Fibroblast of lung (primary cell): Measurements from ENCODE around the gene KIF1A. TPM values are rescaled to one million over a fixed set of nuclear protein-coding genes. Genes with fewer than 3 reads are reported as not detected.

Experiments
- DNase-seq, 2 donors: peaks; one replicate each; pipeline versions ENCODE4 v3.0.0 to v3.0.0-alpha.2; 2010; ENCODE audit warnings: low read depth in 2 of 2
- H2AFZ ChIP-seq: 2 replicates; pipeline ENCODE4 v1.5.1; 2012; ENCODE audit warnings: low read length, control low read depth, inconsistent platforms
- H3K27ac ChIP-seq: 2 replicates; pipeline ENCODE4 v1.5.1; 2011; ENCODE audit warnings: low read length, control low read depth; ENCODE audit not compliant: insufficient read depth
- H3K27me3 ChIP-seq: 2 replicates; pipeline ENCODE4 v1.5.1; 2011; ENCODE audit warnings: mild to moderate bottlenecking, low read length; ENCODE audit not compliant: control insufficient read depth, insufficient read depth
- H3K36me3 ChIP-seq: 2 replicates; pipeline ENCODE4 v1.5.1; 2011; ENCODE audit warnings: low read length; ENCODE audit not compliant: control insufficient read depth, insufficient read depth
- H3K4me1 ChIP-seq: 2 replicates; pipeline ENCODE4 v1.5.1; 2011; ENCODE audit warnings: low read length; ENCODE audit not compliant: control insufficient read depth, insufficient read depth; ENCODE audit errors: extremely low read depth
- H3K4me2 ChIP-seq: 2 replicates; pipeline ENCODE4 v1.5.1; 2011; ENCODE audit warnings: low read length, control low read depth; ENCODE audit not compliant: insufficient read depth; ENCODE audit errors: extremely low read depth
- H3K4me3 ChIP-seq, 4 experiments: fragments of 200-600 bp in 1 of 4; sonication (generic) in 1 of 4; replicated peaks in 1 of 4; 2 replicates each; pipeline ENCODE4 v1.5.1; 2011 to 2016; ENCODE audit warnings: low read length in 4 of 4, low read depth in 3 of 4, mild to moderate bottlenecking in 3 of 4, control low read depth in 2 of 4, inconsistent platforms in 1 of 4, mixed read lengths in 1 of 4; ENCODE audit not compliant: insufficient read depth in 1 of 4; ENCODE audit errors: control extremely low read depth in 1 of 4
- H3K79me2 ChIP-seq: 2 replicates; pipeline ENCODE4 v1.5.1; 2012; ENCODE audit warnings: mild to moderate bottlenecking, low read length, inconsistent platforms; ENCODE audit not compliant: control insufficient read depth, insufficient read depth
- H3K9ac ChIP-seq: 2 replicates; pipeline ENCODE4 v1.5.1; 2011; ENCODE audit warnings: mild to moderate bottlenecking, low read length, control low read depth; ENCODE audit not compliant: insufficient read depth
- H3K9me3 ChIP-seq: 2 replicates; pipeline ENCODE4 v1.5.1; 2012; ENCODE audit warnings: low read depth, low read length; ENCODE audit not compliant: control insufficient read depth, insufficient read depth
- H4K20me1 ChIP-seq: 2 replicates; pipeline ENCODE4 v1.5.1; 2011; ENCODE audit warnings: low read length; ENCODE audit not compliant: control insufficient read depth, insufficient read depth; ENCODE audit errors: extremely low read depth
- EZH2 ChIP-seq: IDR thresholded peaks from 2 replicates; pipeline ENCODE4 v1.5.1; 2012; ENCODE audit warnings: low read length, control low read depth, mild to moderate bottlenecking; ENCODE audit errors: missing control alignments
- polyA plus RNA-seq, 2 donors: library from polyadenylated mRNA; depleted of rRNA in 1 of 2; stranded (reverse) in 1 of 2; unstranded in 1 of 2; fragments of >200 nt; gene quantifications; 2 replicates each; pipeline ENCODE4 v1.2.1, GENCODE V29; 2011 to 2012; ENCODE audit warnings: missing spikeins in 1 of 2
- total RNA-seq: library from RNA; depleted of rRNA; stranded (reverse); fragments of >200 nt; gene quantifications from 2 replicates; pipeline ENCODE4 v1.2.1, GENCODE V29; 2014
- TF ChIP-seq, protein P1 (sequence below), 2 donors: IDR thresholded peaks in 1 of 2; conservative IDR thresholded peaks in 1 of 2; 1 replicate in 1 of 2; 2 replicates in 1 of 2; pipeline ENCODE4 v1.5.1; 2011 to 2012; ENCODE audit warnings: low read length in 2 of 2, control low read depth in 1 of 2, inconsistent platforms in 1 of 2, low read depth in 1 of 2, mild to moderate bottlenecking in 1 of 2

The KIF1A gene
- total and polyA plus RNA-seq, 2 donors (not counting 1 experiment from before 2014, with no cell fraction given) = 0.05 TPM; not detected in 1

- no peak overlapping the region for H3K9ac ChIP-seq
- H4K20me1 ChIP-seq = no peaks in the 10 kb centered on the region
- DNase-seq = no peak
- H3K79me2 ChIP-seq = no peaks in the 10 kb centered on the region
- no peak overlapping the region for H3K4me3 ChIP-seq
- no peaks in the 10 kb centered on the region for H3K4me1 ChIP-seq
- H3K36me3 ChIP-seq = no peaks in the 10 kb centered on the region
- no peak overlapping the region for H3K27ac ChIP-seq
- H3K4me2 ChIP-seq = no peak overlapping the region
- TF ChIP-seq, protein P1, sequence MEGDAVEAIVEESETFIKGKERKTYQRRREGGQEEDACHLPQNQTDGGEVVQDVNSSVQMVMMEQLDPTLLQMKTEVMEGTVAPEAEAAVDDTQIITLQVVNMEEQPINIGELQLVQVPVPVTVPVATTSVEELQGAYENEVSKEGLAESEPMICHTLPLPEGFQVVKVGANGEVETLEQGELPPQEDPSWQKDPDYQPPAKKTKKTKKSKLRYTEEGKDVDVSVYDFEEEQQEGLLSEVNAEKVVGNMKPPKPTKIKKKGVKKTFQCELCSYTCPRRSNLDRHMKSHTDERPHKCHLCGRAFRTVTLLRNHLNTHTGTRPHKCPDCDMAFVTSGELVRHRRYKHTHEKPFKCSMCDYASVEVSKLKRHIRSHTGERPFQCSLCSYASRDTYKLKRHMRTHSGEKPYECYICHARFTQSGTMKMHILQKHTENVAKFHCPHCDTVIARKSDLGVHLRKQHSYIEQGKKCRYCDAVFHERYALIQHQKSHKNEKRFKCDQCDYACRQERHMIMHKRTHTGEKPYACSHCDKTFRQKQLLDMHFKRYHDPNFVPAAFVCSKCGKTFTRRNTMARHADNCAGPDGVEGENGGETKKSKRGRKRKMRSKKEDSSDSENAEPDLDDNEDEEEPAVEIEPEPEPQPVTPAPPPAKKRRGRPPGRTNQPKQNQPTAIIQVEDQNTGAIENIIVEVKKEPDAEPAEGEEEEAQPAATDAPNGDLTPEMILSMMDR (conservative IDR thresholded peaks at IDR 0.05 in 1 of 2, IDR thresholded peaks at IDR 0.05 in 1 of 2; ENCODE audit: low read depth in 1 of 2, low read length in 2 of 2) = no peak
- no peak for TF ChIP-seq EZH2
- peaks cover 40% of the 10 kb centered on the region for H3K27me3 ChIP-seq
- H3K9me3 ChIP-seq = no peaks in the 10 kb centered on the region
- H2AFZ ChIP-seq = no peak overlapping the region
Measured at GRCh38 chr2:240821429-240821778, 1.4 kb upstream of the KIF1A start.

DNA sequence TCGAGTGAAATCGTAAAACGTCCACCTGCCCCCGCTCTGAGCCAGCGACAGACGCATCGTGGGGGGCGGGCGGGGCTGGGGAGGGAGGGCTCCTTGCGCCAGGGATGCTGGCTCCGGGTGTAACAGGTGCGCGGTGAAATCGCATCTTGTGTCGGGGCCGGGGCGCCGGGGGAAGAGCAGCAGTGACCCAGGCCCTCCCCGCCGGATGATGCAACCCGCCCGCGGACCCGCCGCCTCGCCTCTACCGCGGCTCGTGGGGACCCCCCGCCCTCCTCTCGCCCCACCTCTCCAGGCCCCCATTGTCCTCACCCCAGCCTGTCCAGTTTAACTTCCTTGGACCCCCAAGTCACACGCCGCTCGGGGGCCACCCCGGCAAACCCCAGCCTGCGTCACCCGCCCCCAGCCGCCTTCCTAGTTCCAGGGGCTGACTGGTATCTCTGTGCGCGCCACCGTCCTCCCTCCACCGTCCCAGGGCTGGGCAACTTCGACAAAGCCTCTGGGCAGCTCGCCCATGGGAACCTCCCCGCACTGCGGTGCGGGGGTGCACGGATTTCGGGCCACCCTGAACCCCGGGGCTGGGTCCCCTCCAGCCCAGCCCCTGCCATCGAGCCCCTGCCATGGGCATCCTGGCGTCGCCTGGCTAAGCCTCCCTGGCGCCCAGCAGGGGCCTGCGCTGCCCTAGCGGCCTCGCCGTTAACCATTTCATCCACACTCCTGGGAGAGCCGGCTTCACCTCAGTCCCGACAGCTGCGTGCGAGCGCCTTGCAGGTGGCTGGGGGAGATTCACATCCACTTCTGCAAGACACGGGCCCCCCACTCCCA, 799 bp upstream of the KIF1A start:
- Histone ChIP-seq H4K20me1 (no peaks in the 10 kb centered on the region), H3K4me1 (no peaks in the 10 kb centered on the region), H3K4me2 (no peak overlapping the region), H3K79me2 (no peaks in the 10 kb centered on the region), H2AFZ (no peak overlapping the region), H3K9me3 (no peaks in the 10 kb centered on the region), H3K27ac (no peak overlapping the region), H3K4me3 (no peak overlapping the region), H3K36me3 (no peaks in the 10 kb centered on the region), H3K9ac (no peak overlapping the region), H3K27me3 (peaks cover 40% of the 10 kb centered on the region)
- DNase-seq = no peak
- peak; percentile 83 for TF ChIP-seq EZH2
- TF ChIP-seq, protein P1 (conservative IDR thresholded peaks at IDR 0.05 in 1 of 2, IDR thresholded peaks at IDR 0.05 in 1 of 2; ENCODE audit: low read depth in 1 of 2, low read length in 2 of 2) = no peak

DNA sequence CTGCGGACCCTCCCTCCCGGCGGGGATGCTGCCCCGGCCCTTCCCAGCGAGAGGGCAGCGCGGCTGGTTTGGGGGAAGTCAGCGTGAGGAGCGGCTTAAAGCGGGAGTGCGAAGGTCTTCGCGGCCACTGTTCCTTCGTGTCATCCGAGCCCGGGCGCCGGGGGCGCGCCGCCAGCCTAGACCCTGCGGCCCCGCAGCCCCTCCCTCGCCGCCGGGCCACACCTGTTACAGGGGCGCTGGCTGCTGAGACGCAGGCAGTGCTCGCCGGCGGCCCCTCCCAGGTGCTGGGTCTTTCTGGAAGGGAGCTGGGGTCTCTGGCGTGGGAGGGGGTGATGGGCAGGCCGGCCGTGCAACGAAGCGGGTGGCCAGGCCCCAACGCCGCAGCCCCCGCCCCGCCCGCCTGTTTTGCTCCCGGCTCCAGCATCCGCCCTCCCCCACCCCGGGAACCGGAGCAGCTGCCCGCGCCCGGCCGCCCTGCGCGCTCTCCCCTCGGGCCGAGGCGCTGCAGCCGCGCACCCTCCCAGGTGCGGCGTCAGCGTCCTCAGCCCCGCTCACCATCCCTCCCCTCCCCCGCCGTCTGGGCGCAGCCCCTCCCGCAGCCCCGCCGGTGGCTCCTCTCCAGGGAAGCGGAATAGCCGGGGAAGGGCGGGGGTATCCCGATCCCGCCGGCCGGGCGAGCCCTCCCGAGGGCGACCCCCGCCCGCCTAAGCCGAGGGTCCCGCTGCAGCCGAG, 727 bp downstream of the KIF1A start:
- Histone ChIP-seq H3K9ac (no peak overlapping the region), H3K27me3 (peaks cover 29% of the 10 kb centered on the region), H3K79me2 (no peaks in the 10 kb centered on the region), H4K20me1 (no peaks in the 10 kb centered on the region), H3K36me3 (no peaks in the 10 kb centered on the region), H3K27ac (no peak overlapping the region), H3K4me2 (no peak overlapping the region), H2AFZ (no peak overlapping the region), H3K4me3 (no peak overlapping the region), H3K9me3 (no peaks in the 10 kb centered on the region), H3K4me1 (no peaks in the 10 kb centered on the region)
- no peak for DNase-seq
- TF ChIP-seq EZH2 = no peak
- TF ChIP-seq, protein P1 (conservative IDR thresholded peaks at IDR 0.05 in 1 of 2, IDR thresholded peaks at IDR 0.05 in 1 of 2; ENCODE audit: low read depth in 1 of 2, low read length in 2 of 2) = no peak
